ENCODE measurements around the gene PPP1R1A.

PPP1R1A gene

DNA sequence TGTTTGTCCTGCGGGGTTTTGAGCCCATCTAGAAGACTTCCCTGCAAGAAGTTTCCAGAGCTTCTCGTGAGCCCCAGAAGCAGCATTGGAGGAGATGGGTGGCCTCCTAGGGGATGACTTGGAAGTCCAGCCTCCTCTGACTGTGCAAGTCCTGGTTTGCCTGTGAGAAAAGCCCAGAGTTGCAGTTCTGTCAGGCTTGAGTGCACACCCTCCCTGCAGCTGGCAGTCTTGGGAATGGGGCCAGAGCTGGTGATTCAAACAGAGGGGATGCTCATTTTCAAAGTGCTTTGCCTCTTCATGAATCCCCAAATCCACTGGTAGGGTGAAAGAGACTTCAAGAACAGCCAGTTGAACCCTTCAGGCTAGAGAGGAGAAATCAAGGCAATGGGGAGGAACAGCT is 3.9 kb upstream of the PPP1R1A start:
- no peaks in the 10 kb centered on the region for H3K9me3 Mint-ChIP-seq
- H3K27ac Mint-ChIP-seq: no peak overlapping the region
- H3K27me3 Mint-ChIP-seq: peaks cover 44% of the 10 kb centered on the region

DNA sequence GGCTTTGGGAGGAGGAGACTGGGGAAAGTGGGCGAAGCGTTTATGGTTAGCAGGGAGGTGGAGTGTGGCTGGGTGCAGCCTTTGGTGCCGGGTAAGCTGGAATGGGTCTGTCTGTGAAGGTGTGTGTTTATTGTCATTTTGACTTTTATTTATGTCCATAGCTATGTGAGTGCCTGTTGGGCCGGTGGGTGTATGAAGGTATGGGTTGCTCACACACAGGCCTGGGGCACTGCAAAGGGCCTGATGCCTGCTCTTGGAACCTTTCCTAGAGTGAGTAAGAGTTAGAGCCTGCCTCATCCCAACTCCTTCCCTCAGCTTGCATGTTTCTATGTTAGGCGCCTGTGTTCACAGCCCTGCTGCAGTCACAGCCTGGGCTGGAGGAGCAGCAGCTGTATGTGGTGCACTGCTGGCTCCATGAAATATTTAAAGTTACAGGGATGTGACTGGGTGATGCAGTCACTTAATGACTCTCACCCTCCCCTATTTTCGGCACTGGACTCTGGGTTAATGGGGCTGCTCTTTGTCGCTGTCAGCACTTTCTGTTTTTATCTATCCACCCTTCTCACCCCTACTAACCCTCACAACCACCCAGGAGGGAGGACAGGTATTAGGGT is 2.6 kb upstream of the PPP1R1A start:
- no peak overlapping the region for H3K4me3 Mint-ChIP-seq
- H3K27ac Mint-ChIP-seq: no peak overlapping the region
- H3K27me3 Mint-ChIP-seq: peaks cover 45% of the 10 kb centered on the region
- no peaks in the 10 kb centered on the region for H3K9me3 Mint-ChIP-seq
- H3K36me3 Mint-ChIP-seq (ENCODE audit: low read depth): no peaks in the 10 kb centered on the region
- no peaks in the 10 kb centered on the region for H3K4me1 Mint-ChIP-seq (ENCODE audit: low read depth)

More for the DNA sequence above, 3.9 kb upstream of the PPP1R1A start:
- Mint-ChIP-seq H3K4me3 (no peak overlapping the region), H3K36me3 (ENCODE audit: low read depth) (no peaks in the 10 kb centered on the region), H3K4me1 (ENCODE audit: low read depth) (no peaks in the 10 kb centered on the region)

DNA sequence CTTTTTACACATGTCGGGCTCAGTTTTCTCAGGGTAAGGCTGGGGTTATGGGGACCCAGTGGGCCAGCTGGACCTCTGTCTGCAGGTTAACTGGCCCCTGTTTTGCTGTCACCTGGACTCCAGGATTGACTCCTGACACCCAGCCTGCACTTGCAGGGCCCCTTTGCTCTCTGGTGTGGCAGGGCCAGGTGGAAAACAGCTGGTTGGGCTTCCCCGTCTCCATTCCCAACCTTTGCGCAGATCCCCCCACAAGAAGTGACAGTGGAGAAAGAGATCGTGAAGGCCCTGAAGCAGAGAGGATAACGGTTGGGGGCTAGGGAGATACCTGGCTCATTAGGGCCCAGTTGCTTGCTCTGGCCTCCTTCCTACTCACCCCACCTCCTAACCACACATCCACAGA is 1.5 kb upstream of the PPP1R1A start:
- no peaks in the 10 kb centered on the region for H3K4me1 Mint-ChIP-seq (ENCODE audit: low read depth)
- no peak overlapping the region for H3K27ac Mint-ChIP-seq
- no peaks in the 10 kb centered on the region for H3K36me3 Mint-ChIP-seq (ENCODE audit: low read depth)
- no peak overlapping the region for H3K4me3 Mint-ChIP-seq
- H3K27me3 Mint-ChIP-seq: peaks cover 52% of the 10 kb centered on the region
- no peaks in the 10 kb centered on the region for H3K9me3 Mint-ChIP-seq

DNA sequence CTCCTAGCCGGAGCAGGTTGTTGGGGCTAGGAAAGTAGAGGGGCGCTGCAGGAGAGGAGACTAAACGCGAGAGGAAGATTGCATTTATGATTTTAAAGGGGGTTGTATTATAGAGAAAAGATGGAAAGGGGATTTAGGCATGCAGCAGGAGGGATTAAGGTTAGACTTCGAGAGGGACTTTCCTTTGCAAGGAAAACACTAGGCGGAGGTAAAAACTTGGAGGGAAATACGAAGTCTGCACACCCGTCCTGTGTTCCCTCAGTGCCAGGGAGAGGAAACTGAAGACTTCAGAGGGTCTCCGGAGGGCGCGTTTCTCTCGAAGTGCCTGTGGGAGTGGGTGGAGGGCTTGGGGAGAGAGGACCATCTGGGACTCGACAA is 420 bp upstream of the PPP1R1A start:
- Mint-ChIP-seq H3K9me3 (no peaks in the 10 kb centered on the region), H3K4me3 (peak overlapping the region; percentile 38), H3K36me3 (ENCODE audit: low read depth) (no peaks in the 10 kb centered on the region), H3K4me1 (ENCODE audit: low read depth) (no peaks in the 10 kb centered on the region), H3K27me3 (peaks cover 54% of the 10 kb centered on the region), H3K27ac (no peak overlapping the region)

DNA sequence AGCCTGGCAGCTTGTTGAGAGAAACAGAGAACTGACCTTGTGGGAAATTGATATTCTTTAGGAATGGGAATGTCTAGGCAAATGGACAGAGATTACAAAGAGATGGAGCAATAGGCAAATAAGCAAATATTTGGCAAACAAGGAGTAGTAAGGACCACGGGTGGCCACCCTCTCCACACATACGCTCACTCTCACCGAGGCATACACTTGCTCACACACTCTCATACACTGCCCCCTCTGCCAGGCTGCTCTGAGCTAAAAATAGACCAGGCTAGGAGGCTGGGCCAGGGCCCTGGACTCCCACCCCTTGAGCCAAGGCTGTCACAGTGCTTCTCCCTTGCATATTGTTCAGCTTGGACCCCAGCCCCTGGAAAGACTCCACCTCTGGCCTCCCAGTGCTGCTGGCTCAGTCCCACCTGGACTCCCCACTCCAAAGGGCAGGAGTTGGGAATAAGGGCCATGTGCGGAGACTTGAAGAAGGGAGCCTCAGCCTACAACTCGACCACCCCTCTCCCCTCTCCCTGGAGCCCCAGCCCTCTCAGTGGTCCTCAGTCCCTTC is 1.1 kb downstream of the PPP1R1A start:
- H3K4me1 Mint-ChIP-seq (ENCODE audit: low read depth): no peaks in the 10 kb centered on the region
- H3K36me3 Mint-ChIP-seq (ENCODE audit: low read depth): no peaks in the 10 kb centered on the region
- no peak overlapping the region for H3K4me3 Mint-ChIP-seq
- no peak overlapping the region for H3K27ac Mint-ChIP-seq
- H3K9me3 Mint-ChIP-seq: no peaks in the 10 kb centered on the region
- peaks cover 54% of the 10 kb centered on the region for H3K27me3 Mint-ChIP-seq

DNA sequence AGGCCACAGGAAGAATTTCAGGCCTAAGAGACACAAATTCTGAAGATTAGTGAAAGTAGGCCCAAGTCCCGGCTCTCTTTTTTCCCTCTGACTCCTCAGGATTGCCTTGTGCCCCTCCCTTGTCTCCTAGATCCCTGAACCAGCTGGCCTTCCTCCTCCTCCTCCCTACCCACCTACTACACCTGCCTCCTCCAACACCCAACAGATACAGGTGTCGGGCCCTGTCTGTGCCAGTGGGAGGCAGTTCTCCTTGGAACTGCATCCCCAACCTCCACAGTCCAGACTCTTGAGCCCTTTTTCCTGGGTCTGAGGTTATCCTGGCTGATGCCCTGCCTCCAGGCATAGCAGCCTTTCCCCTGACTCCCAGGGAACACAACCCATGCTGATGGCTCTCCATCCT is 1.8 kb downstream of the PPP1R1A start:
- H3K4me3 Mint-ChIP-seq: no peak overlapping the region
- H3K36me3 Mint-ChIP-seq (ENCODE audit: low read depth): no peaks in the 10 kb centered on the region
- H3K9me3 Mint-ChIP-seq: no peaks in the 10 kb centered on the region
- H3K27ac Mint-ChIP-seq: no peak overlapping the region
- H3K4me1 Mint-ChIP-seq (ENCODE audit: low read depth): no peaks in the 10 kb centered on the region
- H3K27me3 Mint-ChIP-seq: peaks cover 54% of the 10 kb centered on the region

DNA sequence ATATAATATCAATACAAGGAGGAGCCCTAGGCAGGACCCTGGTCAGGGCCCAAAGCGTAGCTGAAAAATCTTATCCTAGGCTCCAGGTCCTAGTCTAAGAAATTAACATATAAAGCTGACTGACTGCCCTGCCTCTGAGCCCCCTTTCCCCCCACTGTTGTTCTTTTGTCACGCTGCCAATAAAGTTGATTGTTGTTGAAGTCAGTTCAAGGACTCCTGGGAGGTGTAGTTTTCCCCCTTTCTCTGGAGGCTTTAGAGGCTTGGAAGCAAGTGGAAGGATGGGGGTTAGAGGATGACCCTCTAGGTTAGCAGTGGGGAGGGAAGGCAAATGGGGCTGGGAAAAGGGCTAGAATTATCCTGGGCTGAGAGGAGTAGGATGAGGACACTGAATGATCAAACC is 3.2 kb downstream of the PPP1R1A start:
- Mint-ChIP-seq H3K4me1 (ENCODE audit: low read depth) (no peaks in the 10 kb centered on the region), H3K4me3 (no peak overlapping the region), H3K36me3 (ENCODE audit: low read depth) (no peaks in the 10 kb centered on the region), H3K27me3 (peaks cover 43% of the 10 kb centered on the region), H3K9me3 (no peaks in the 10 kb centered on the region), H3K27ac (no peak overlapping the region)

DNA sequence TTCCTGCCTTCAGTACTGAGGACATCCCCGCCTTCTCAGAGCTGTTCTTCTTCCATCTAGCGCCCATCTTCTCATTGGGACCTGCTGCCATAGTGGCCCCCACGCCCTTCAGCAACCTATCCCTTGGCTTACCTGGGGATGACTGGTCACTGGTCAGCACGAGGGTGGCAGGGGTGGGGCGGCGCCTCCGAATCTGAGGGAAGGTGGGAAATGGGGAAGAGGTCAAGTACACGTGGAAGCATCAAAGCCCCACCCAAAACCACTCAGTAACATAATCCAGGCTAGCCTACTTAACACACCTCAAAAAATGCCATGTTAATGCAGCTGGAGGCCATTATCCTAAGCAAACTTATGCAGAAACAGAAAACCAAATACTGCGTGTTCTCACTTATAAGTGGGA is 4.3 kb downstream of the PPP1R1A start:
- H3K27ac Mint-ChIP-seq: no peak overlapping the region
- no peaks in the 10 kb centered on the region for H3K4me1 Mint-ChIP-seq (ENCODE audit: low read depth)
- no peaks in the 10 kb centered on the region for H3K36me3 Mint-ChIP-seq (ENCODE audit: low read depth)
- no peaks in the 10 kb centered on the region for H3K9me3 Mint-ChIP-seq
- H3K27me3 Mint-ChIP-seq: peaks cover 32% of the 10 kb centered on the region
- no peak overlapping the region for H3K4me3 Mint-ChIP-seq

DNA sequence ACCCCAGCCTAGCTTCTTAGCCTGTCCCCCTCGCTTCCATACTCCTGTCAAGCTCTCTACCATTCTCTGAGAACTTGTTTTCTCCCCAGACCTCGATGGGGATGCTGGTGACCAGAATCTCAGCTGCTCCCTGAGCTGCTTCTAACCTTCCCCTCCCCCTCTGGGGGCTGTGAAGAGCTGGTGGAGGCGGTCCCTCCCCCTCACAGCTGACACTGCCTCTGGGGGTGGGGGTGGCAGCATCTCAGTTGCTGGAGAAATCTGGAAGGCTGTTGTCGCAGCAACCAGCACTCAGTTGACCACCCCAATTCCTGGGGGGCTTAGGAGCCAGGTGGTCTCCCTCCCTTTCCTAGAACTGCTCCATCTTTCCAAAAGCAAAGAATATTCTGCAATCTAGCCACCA is 4.7 kb downstream of the PPP1R1A start:
- Mint-ChIP-seq H3K4me3 (no peak overlapping the region), H3K27me3 (peaks cover 28% of the 10 kb centered on the region), H3K4me1 (ENCODE audit: low read depth) (no peaks in the 10 kb centered on the region), H3K9me3 (no peaks in the 10 kb centered on the region), H3K27ac (no peak overlapping the region), H3K36me3 (ENCODE audit: low read depth) (no peaks in the 10 kb centered on the region)

DNA sequence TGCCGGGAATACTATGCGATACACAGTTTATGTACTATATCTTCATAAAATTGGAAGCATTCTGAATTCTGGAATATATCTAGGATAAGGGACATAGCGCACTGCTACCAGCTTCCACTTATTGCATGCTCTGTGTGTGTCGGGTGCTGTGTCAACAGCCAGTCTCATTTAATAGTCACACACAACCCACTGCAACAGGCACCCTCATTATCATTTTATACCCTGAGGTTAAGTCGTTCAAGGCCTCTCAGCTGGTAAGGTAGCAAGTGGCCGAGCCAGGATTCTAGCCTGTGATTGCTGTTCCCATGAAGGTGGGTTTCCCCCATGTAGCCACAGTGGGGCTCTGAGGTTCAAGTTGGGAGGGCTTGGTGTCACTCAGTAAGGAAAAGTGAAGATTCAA is 7.0 kb downstream of the PPP1R1A start:
- Mint-ChIP-seq H3K4me1 (ENCODE audit: low read depth) (no peaks in the 10 kb centered on the region), H3K27me3 (peaks cover 11% of the 10 kb centered on the region), H3K36me3 (ENCODE audit: low read depth) (peaks cover 5% of the 10 kb centered on the region), H3K9me3 (no peaks in the 10 kb centered on the region), H3K27ac (no peak overlapping the region), H3K4me3 (no peak overlapping the region)

DNA sequence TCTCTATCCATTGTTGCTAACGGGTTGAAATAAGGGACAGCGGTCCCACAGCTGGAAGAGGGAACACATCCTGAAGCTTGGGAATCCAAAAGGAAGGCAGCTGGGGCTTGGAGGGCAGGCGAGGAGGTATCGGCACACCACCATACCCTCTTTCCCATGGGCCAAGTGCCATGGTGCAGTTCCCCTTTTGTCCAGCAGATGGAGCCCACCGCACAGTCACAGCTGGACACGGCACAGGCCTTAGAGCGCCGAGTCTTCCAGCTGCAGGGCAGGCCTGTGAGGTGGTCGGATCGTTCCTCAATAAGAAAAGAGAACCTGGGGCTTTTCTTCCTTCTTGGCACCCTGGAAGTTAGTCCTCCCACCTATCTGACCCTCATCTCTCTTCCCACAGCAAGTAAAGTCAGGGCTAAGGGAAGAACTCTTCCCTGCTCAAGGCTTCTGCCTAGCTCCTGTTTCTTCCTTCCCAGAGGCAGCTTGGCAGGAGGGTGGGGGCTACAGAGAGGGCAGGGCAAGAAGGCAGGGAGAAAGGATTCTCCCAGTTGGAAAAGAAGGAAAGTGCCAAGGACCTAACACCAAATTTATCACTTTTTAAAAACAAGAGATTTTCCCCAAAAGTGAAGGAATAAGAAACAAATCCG is 8.6 kb downstream of the PPP1R1A start:
- peaks cover 3% of the 10 kb centered on the region for H3K27me3 Mint-ChIP-seq
- H3K27ac Mint-ChIP-seq: no peak overlapping the region
- H3K9me3 Mint-ChIP-seq: no peaks in the 10 kb centered on the region
- H3K4me1 Mint-ChIP-seq (ENCODE audit: low read depth): no peaks in the 10 kb centered on the region
- H3K36me3 Mint-ChIP-seq (ENCODE audit: low read depth): peaks cover 10% of the 10 kb centered on the region
- H3K4me3 Mint-ChIP-seq: no peak overlapping the region

DNA sequence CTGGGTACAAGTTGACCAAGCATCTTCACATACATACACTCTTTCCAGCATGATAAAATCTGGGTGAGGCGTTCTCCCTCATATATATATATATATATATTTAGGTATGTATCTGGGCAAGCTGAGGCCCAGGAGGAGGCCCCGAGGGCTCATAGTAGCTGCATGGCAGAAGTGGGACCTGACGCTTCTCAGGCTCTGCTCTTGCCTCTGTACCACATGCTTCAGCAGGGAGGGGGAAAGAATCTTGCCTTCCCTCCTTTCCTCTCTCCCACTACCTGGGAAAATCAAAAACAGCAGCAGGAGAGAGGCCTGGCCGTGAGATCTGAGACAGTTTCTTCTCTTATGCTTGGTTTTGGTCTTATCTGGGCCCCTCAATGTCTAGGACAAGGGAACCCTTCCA is 9.2 kb downstream of the PPP1R1A start:
- H3K4me1 Mint-ChIP-seq (ENCODE audit: low read depth): no peaks in the 10 kb centered on the region
- no peak overlapping the region for H3K4me3 Mint-ChIP-seq
- no peaks in the 10 kb centered on the region for H3K27me3 Mint-ChIP-seq
- no peaks in the 10 kb centered on the region for H3K9me3 Mint-ChIP-seq
- no peak overlapping the region for H3K27ac Mint-ChIP-seq
- H3K36me3 Mint-ChIP-seq (ENCODE audit: low read depth): peaks cover 10% of the 10 kb centered on the region

DNA sequence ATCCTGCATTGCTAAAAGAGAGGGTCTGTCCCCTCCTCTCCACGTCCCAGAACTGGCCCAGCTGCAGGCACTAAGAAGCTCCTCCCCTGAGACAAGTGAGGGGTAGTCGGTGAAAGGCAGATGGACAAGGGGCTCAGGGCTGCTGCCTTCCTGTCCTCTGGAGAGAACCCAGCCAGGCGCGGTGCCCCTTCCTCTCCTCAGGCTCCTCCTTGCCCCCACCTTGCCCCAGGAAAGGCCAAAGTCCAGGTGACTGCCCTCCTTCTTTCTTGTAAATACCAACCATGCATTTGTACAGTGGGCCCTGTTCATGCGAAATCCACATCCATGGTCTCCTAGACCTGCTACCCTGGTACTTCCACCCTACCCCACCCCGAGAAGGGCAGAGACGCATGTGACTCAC is 9.7 kb downstream of the PPP1R1A start:
- Mint-ChIP-seq H3K36me3 (ENCODE audit: low read depth) (peaks cover 10% of the 10 kb centered on the region), H3K27ac (no peak overlapping the region), H3K27me3 (no peaks in the 10 kb centered on the region), H3K4me3 (no peak overlapping the region), H3K9me3 (no peaks in the 10 kb centered on the region), H3K4me1 (ENCODE audit: low read depth) (no peaks in the 10 kb centered on the region)

DNA sequence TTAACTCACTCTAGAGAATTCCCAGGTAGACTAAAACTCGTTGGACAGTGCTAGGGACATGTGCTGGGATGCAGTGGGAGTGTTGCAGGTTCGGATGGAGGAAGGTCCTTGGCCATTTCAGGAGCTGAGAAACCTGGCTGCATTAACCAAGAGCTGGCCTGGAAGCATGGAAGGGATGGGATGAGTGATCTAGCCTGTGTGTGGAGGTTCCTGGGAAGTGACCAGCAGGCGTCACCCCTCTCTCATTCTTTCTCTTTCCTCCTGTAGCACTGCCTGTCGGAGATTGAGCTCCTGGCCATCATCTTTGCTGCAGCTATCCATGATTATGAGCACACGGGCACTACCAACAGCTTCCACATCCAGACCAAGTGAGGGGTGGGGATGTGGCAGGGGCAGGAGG is 15.6 kb downstream of the PPP1R1A start:
- no peaks in the 10 kb centered on the region for H3K27me3 Mint-ChIP-seq
- peaks cover 15% of the 10 kb centered on the region for H3K36me3 Mint-ChIP-seq (ENCODE audit: low read depth)
- H3K9me3 Mint-ChIP-seq: no peaks in the 10 kb centered on the region
- H3K27ac Mint-ChIP-seq: no peak overlapping the region
- no peaks in the 10 kb centered on the region for H3K4me1 Mint-ChIP-seq (ENCODE audit: low read depth)
- no peak overlapping the region for H3K4me3 Mint-ChIP-seq

DNA sequence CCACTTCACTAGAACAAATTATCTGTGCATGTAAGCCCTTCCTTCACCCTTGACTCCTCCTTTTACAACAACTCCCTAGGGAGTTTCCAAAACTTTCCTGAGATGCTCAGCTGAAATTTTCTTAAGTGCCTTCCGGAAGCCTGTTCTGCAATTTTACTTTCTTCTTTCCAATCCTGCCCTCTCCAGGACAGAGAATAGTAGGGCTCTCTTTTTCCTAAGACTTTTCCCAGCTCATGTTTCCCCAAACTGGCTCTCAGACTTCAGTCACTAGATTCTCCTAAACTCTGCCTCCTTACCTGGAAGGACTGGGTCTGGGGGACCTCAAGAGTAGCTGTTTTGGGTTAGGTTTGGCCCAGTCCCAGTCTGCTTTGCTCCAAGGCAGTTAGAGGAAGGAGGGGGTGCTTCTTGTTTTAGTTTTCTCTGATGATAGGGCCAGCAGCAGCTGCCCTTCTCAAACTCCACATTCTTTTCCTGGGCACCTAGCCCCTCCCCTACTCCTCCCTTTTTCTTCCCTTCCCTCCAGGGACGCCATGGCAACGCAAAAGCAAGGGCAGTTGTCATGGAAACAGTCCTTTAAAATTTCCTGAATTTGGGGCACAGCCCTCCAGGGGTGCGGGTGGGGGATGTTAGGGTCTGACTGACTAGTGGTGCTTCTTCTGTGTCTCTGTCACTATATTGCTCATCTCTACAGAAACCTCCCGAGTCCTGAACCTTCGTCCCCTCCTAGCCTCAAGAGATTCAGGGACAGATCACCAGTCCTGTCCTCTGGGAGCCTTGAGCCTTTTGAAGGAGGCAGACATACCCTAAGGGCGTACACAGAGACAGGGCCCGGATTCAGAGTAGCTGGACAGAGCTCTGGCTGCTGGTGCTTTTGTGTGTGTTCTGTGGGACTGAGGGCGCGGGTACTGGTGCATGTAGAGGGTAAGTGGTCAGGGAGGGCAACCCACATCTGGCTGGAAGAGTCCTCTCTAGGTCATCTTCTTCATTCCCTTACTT is 17.0 kb downstream of the PPP1R1A start:
- no peaks in the 10 kb centered on the region for H3K4me1 Mint-ChIP-seq (ENCODE audit: low read depth)
- peaks cover 10% of the 10 kb centered on the region for H3K36me3 Mint-ChIP-seq (ENCODE audit: low read depth)

More for the DNA sequence above, 17.0 kb downstream of the PPP1R1A start:
- H3K27me3 Mint-ChIP-seq: no peaks in the 10 kb centered on the region
- H3K4me3 Mint-ChIP-seq: no peak overlapping the region
- H3K9me3 Mint-ChIP-seq: no peaks in the 10 kb centered on the region
- no peak overlapping the region for H3K27ac Mint-ChIP-seq
